GM12878 (cell line): ENCODE measurements around the gene TMPRSS13. TPM values are rescaled to one million over a fixed set of nuclear protein-coding genes. Genes with fewer than 3 reads are reported as not detected.

Experiments used
- ATAC-seq: fragments of 200-7000 bp; cut with Tn5 transposase; 3 replicates; pipeline ENCODE4 v1.9.1; 2020; ENCODE audit warnings: mild to moderate bottlenecking, moderate library complexity
- BruUV-seq: library from RNA; stranded (reverse); fragments of 400-500 nt; replicated peaks from 2 replicates; lab custom pipeline; 2021; lab: Mats Ljungman, UMichigan
- CTCF ChIA-PET: fragments of 300-600 bp; sonication (Branson Sonifier 250); formaldehyde crosslinking; extraction: SDS; loops from one replicate; lab custom pipeline; 2021; ENCODE audit warnings: inconsistent platforms; lab: Yijun Ruan, JAX
- POLR2A ChIA-PET: fragments of 350-600 bp; formaldehyde crosslinking; extraction: SDS; loops from one replicate; lab custom pipeline; 2021; ENCODE audit warnings: inconsistent platforms; lab: Charles Lee
- RAD21 ChIA-PET: fragments of 300-600 bp; sonication (Branson Sonifier 250); formaldehyde crosslinking; loops from one replicate; lab custom pipeline; 2023; ENCODE audit warnings: antibody characterized with exemption; ENCODE audit not compliant: unreplicated experiment; lab: Charles Lee
- SMC1A ChIA-PET: fragments of 300-600 bp; sonication (Branson Sonifier 250); formaldehyde crosslinking; loops from one replicate; lab custom pipeline; 2023; ENCODE audit not compliant: unreplicated experiment, uncharacterized antibody; lab: Charles Lee
- DNase-seq: peaks from one replicate; pipeline ENCODE4 v3.0.0-alpha.2; 2011; ENCODE audit warnings: low read depth, low spot score
- FAIRE-seq: peaks from 3 replicates; lab custom pipeline; 2011; peaks lifted over from hg19 to GRCh38; lab: Jason Lieb, UNC
- H2AFZ ChIP-seq: 2 replicates; pipeline ENCODE4 v1.6.0; 2011; ENCODE audit warnings: low read depth, low read length, control low read depth; ENCODE audit not compliant: control insufficient read depth
- H3K27ac ChIP-seq: 2 replicates; pipeline ENCODE4 v1.5.1; 2011; ENCODE audit warnings: control low read depth; ENCODE audit not compliant: control insufficient read depth, insufficient read depth
- H3K27me3 ChIP-seq, 2 experiments: replicated peaks in 1 of 2; 2 replicates each; pipeline versions ENCODE4 v1.6.0 to v1.6.1; 2011; ENCODE audit warnings: low read length in 1 of 2; ENCODE audit not compliant: control insufficient read depth in 2 of 2, insufficient read depth in 2 of 2
- H3K36me3 ChIP-seq, 2 experiments: 2 replicates each; pipeline ENCODE4 v1.5.1; 2011; ENCODE audit warnings: low read length in 1 of 2; ENCODE audit not compliant: control insufficient read depth in 2 of 2, insufficient read depth in 2 of 2
- H3K4me1 ChIP-seq: 2 replicates; pipeline ENCODE4 v1.6.1; 2011; ENCODE audit warnings: mild to moderate bottlenecking, low read length, moderate library complexity, mixed read lengths; ENCODE audit not compliant: control insufficient read depth, insufficient read depth
- H3K4me2 ChIP-seq: 2 replicates; pipeline ENCODE4 v1.6.0; 2011; ENCODE audit warnings: control low read depth; ENCODE audit not compliant: control insufficient read depth, insufficient read depth
- H3K4me3 ChIP-seq: fragments of 200-600 bp; sonication (generic); 2 replicates; pipeline ENCODE4 v1.5.1; 2016
- H3K79me2 ChIP-seq: 2 replicates; pipeline ENCODE4 v1.6.0; 2011; ENCODE audit warnings: low read length; ENCODE audit not compliant: control insufficient read depth, insufficient read depth
- H3K9ac ChIP-seq: 2 replicates; pipeline ENCODE4 v1.8.0; 2011; ENCODE audit warnings: low read length, control low read depth, mixed read lengths; ENCODE audit not compliant: control insufficient read depth, insufficient read depth
- H3K9me3 ChIP-seq: replicated peaks from 3 replicates; pipeline ENCODE4 v1.5.1; 2011; ENCODE audit warnings: mild to moderate bottlenecking, low read length; ENCODE audit not compliant: control insufficient read depth, insufficient read depth
- H4K20me1 ChIP-seq: 2 replicates; pipeline ENCODE4 v1.6.0; 2011; ENCODE audit not compliant: control insufficient read depth, insufficient read depth
- CREM ChIP-seq: IDR thresholded peaks from 2 replicates; pipeline ENCODE4 v1.6.1; 2014; ENCODE audit warnings: antibody characterized with exemption, low read depth
- EED ChIP-seq: sonication (generic); IDR thresholded peaks from 2 replicates; pipeline ENCODE4 v1.6.1; 2016; ENCODE audit warnings: antibody characterized with exemption, low read depth
- HCFC1 ChIP-seq: fragments of 150-350 bp; IDR thresholded peaks from 2 replicates; pipeline ENCODE4 v1.6.1; 2014; ENCODE audit warnings: low read length
- MYC ChIP-seq: IDR thresholded peaks from 2 replicates; pipeline ENCODE4 v1.6.1; 2011; ENCODE audit warnings: mild to moderate bottlenecking, low read length, moderate library complexity, inconsistent platforms; ENCODE audit not compliant: insufficient read depth, insufficient replicate concordance, insufficient read length, severe bottlenecking
- NFYA ChIP-seq: IDR thresholded peaks from 2 replicates; pipeline ENCODE4 v1.6.1; 2011; ENCODE audit warnings: low read depth, mild to moderate bottlenecking, low read length, improper control_type of control experiment, borderline replicate concordance
- RCOR1 ChIP-seq: conservative IDR thresholded peaks from 2 replicates; pipeline ENCODE4 v1.6.1; 2012; ENCODE audit warnings: low read depth, low read length, improper control_type of control experiment
- SIX5 ChIP-seq: IDR thresholded peaks from 2 replicates; pipeline ENCODE4 v1.6.1; 2011; ENCODE audit warnings: mild to moderate bottlenecking, low read depth, low read length, moderate library complexity; ENCODE audit not compliant: severe bottlenecking
- WGBS: methylation state at CpG from one replicate; pipeline ENCODE4 v1.1.6; 2016; ENCODE audit warnings: low lambda C conversion rate; ENCODE audit not compliant: insufficient replicate concordance, insufficient coverage; ENCODE audit errors: missing lambda C conversion rate; 5-methylcytosine and 5-hydroxymethylcytosine counted together
- in situ Hi-C: fragments of 300-500 bp; cut with MboI; formaldehyde crosslinking; loops from 9 replicates; pipeline ENCODE4 v1.14.3; 2018; ENCODE audit warnings: mixed read lengths
- intact Hi-C: fragments of 100-400 bp; cut with micrococcal nuclease; formaldehyde crosslinking; loops from one replicate; pipeline ENCODE4 v1.14.2; 2022; ENCODE audit not compliant: unreplicated experiment
- polyA plus RNA-seq, 11 experiments: library from polyadenylated mRNA; depleted of rRNA in 4 of 11; unstranded in 6 of 11; stranded (reverse) in 5 of 11; fragments of >200 nt; fragmentation: Nextera tagmentation in 4 of 11; fragmentation: Illumina TruSeq in 1 of 11; extraction: Ambion mirVana in 4 of 11; extraction: Trizol in 1 of 11; gene quantifications; 1 replicate in 1 of 11; 2 replicates in 10 of 11; pipeline versions ENCODE4 v1.2.1 to v1.2.3, GENCODE V29; 2011 to 2016; ENCODE audit warnings: inconsistent platforms in 2 of 11, missing spikeins in 2 of 11, low read depth in 1 of 11
- total RNA-seq, 4 experiments: library from RNA; depleted of rRNA in 3 of 4; stranded (reverse); fragments of >200 nt in 3 of 4; fragmentation: Illumina TruSeq in 1 of 4; extraction: Trizol in 1 of 4; gene quantifications; 2 replicates each; pipeline versions ENCODE4 v1.2.1 to v1.2.3, GENCODE V29; 2013 to 2021

The TMPRSS13 gene
- total and polyA plus RNA-seq, 10 of the 15 experiments (the other 5 are each of a cell fraction or from before 2014, with no cell fraction given): 0.05 to 0.50 (median 0.26) TPM; not detected in 2

- TF ChIP-seq EED (no peak), RCOR1 (no peak), CREM (no peak), SIX5 (no peak)
Measured at GRCh38 chr11:117860139-117860538, 69.1 kb downstream of the TMPRSS13 start (continued).

- H3K4me2 ChIP-seq: no peak overlapping the region
- ChIA-PET RAD21 (no interaction called here), CTCF (interaction anchor here (0.7 to 1.3 kb wide), 2 partner anchors 52 to 87 kb away, joined by 3 to 4 read pairs; no protein-coding TSS in a partner anchor), POLR2A (no interaction called here), SMC1A (no interaction called here)
- no peak overlapping the region for H3K9ac ChIP-seq
- DNase-seq (no peak), ATAC-seq (no peak), FAIRE-seq (no peak)
- intact Hi-C loops: no loop called here
- H3K4me1 ChIP-seq: no peaks in the 10 kb centered on the region
- H3K9me3 ChIP-seq: no peaks in the 10 kb centered on the region
- WGBS: 36% methylated on average over 9 of the region's 9 CpGs
- no peaks in the 10 kb centered on the region for H3K79me2 ChIP-seq
- TF ChIP-seq MYC (no peak), SIX5 (no peak), NFYA (no peak), HCFC1 (no peak)
- H3K27ac ChIP-seq: no peak overlapping the region
- H2AFZ ChIP-seq: no peak overlapping the region
- no peaks in the 10 kb centered on the region for H4K20me1 ChIP-seq
- in situ Hi-C loops: no loop called here
- BruUV-seq: no TSS peak
- no peak overlapping the region for H3K4me3 ChIP-seq
- no peaks in the 10 kb centered on the region for H3K36me3 ChIP-seq
- no peaks in the 10 kb centered on the region; a peak in 2 of 4 replicates for H3K27me3 ChIP-seq
Measured at GRCh38 chr11:117859488-117860112, 69.6 kb downstream of the TMPRSS13 start.
